GM12891 (cell line): Measurements from ENCODE around the gene SMARCC2.

Source experiments
- POLR2A ChIP-seq: IDR thresholded peaks from 2 replicates; pipeline ENCODE4 v1.6.1; 2011; ENCODE audit warnings: low read depth, low read length, control low read depth
- POLR2AphosphoS5 ChIP-seq: IDR thresholded peaks from 2 replicates; pipeline ENCODE4 v1.6.1; 2011; ENCODE audit warnings: low read depth, low read length, control low read depth
- SPI1 ChIP-seq: IDR thresholded peaks from 2 replicates; pipeline ENCODE4 v1.6.1; 2011; ENCODE audit warnings: low read depth, low read length, control low read depth
- TAF1 ChIP-seq: IDR thresholded peaks from 2 replicates; pipeline ENCODE4 v1.6.1; 2011; ENCODE audit warnings: low read depth, low read length, control low read depth

GRCh38 chr12:56202366-56202765, 13.1 kb upstream of the SMARCC2 start:
- TF ChIP-seq POLR2A (no peak), POLR2AphosphoS5 (no peak), SPI1 (no peak), TAF1 (no peak)
